ENCODE data around the gene ZNF18. TPM values are rescaled to one million over a fixed set of nuclear protein-coding genes. Genes with fewer than 3 reads are reported as not detected.

The ZNF18 gene
- 10.3 and 11.7 TPM in 2 replicates for total RNA-seq (2012; rRNA removed)
- 4.4 and 4.5 TPM in 2 replicates for polyA plus RNA-seq (2012; rRNA removed)
- polyA plus RNA-seq (2012; cell fraction: cytosol; rRNA removed), result 1.5 and 1.7 TPM in 2 replicates
- 3.7 and 11.7 TPM in 2 replicates for polyA plus RNA-seq (2012; cell fraction: nucleus; rRNA removed; ENCODE audit: low replicate concordance)
- percentile 70 among the genes with signal in this experiment for Bru-seq, nascent RNA
- percentile 73 among the genes with signal in this experiment for BruChase-seq, experiment 1, labeled RNA remaining after a 6-hour chase
- percentile 72 among the genes with signal in this experiment for BruChase-seq, experiment 2, labeled RNA remaining after a 2-hour chase
- long read RNA-seq, partial matches to known transcripts, result 4 of 18 reads
- long read RNA-seq, other reads (novel, unspliced or antisense), result 8 of 18 reads

- ChIA-PET POLR2A (ENCODE audit: unreplicated experiment) (interaction anchor here (0.5 to 1.5 kb wide), 6 partner anchors 10 to 1301 kb away, joined by 3 to 12 read pairs (median 3); no protein-coding TSS in a partner anchor), CTCF (interaction anchor here (0.6 to 1.5 kb wide), 3 partner anchors 10 to 1155 kb away, joined by 3 to 6 read pairs (median 5); no protein-coding TSS in a partner anchor)
- DNase-seq (peak; percentile 90), ATAC-seq (ENCODE audit: low read depth) (peak; percentile 99)
- Histone ChIP-seq H3K9me1 (ENCODE audit: insufficient read depth, low read length) (0 out of 2 replicates have a peak, but pooled peaks cover 5% of the 10 kb centered on the region), H3K56ac (ENCODE audit: extremely low read depth, insufficient read depth, low read length) (peak within 1 kb of the TSS; percentile 90), H2BK15ac (ENCODE audit: low read depth, low read length) (peak within 1 kb of the TSS; percentile 37; the same call in 1 of the 3 replicates), H2BK120ac (ENCODE audit: low read depth, low read length) (peak within 1 kb of the TSS; percentile 60; the same call in 1 of the 2 replicates), H4K20me1 (ENCODE audit: insufficient read depth, low read length) (no peaks in the 10 kb centered on the region), H3K27ac (ENCODE audit: insufficient read depth, low read length) (peak within 1 kb of the TSS; percentile 80), H3K4me3 (ENCODE audit: insufficient read depth, low read depth, low read length) (peak within 1 kb of the TSS; percentile 57), H2AK5ac (ENCODE audit: low read depth, low read length) (peak within 1 kb of the TSS; percentile 46), H4K8ac (ENCODE audit: low read depth in 2 of 2, low read length in 2 of 2) (peak within 1 kb of the TSS; percentile 97 to 99), H2AK9ac (replicated peaks; ENCODE audit: low read depth, low read length, poor library complexity) (peak within 1 kb of the TSS; percentile 91), H2AFZ (replicated peaks; ENCODE audit: low read length, poor library complexity) (peak within 1 kb of the TSS; percentile 97), H4K91ac (ENCODE audit: insufficient read depth, low read depth, low read length) (peak within 1 kb of the TSS; percentile 89), H3K79me1 (ENCODE audit: low read depth in 1 of 2, low read length in 2 of 2) (peaks cover 0 to 7% of the 10 kb centered on the region in 2 experiments; a peak in 3 of 4 replicates), H4K5ac (ENCODE audit: low read depth, low read length) (peak within 1 kb of the TSS; percentile 89), H2BK20ac (ENCODE audit: low read depth, low read length) (peak within 1 kb of the TSS; percentile 67; the same call in 1 of the 2 replicates), H3K18ac (ENCODE audit: low read depth, low read length) (peak within 1 kb of the TSS; percentile 81), H3K4ac (ENCODE audit: low read depth, low read length) (peak within 1 kb of the TSS; percentile 98), H3K9me3 (ENCODE audit: control insufficient read depth, insufficient read depth, low read length) (no peaks in the 10 kb centered on the region), H3K14ac (replicated peaks; ENCODE audit: low read depth, low read length) (peak within 1 kb of the TSS; percentile 98), H3K4me1 (ENCODE audit: control insufficient read depth, insufficient read depth, low read length) (no peaks in the 10 kb centered on the region), H3K27me3 (ENCODE audit: control insufficient read depth, insufficient read depth, low read length) (no peaks in the 10 kb centered on the region), H3K4me2 (ENCODE audit: low read depth, low read length) (peak within 1 kb of the TSS; percentile 83), H3K36me3 (ENCODE audit: control insufficient read depth, insufficient read depth, low read length) (peaks cover 2% of the 10 kb centered on the region; the same call in 1 of the 2 replicates), H3K23ac (ENCODE audit: low read depth, low read length) (peak within 1 kb of the TSS; percentile 99), H2BK5ac (ENCODE audit: low read depth, low read length, poor library complexity, severe bottlenecking) (peak within 1 kb of the TSS; percentile 69), H3K9ac (ENCODE audit: low read depth, low read length) (peak within 1 kb of the TSS; percentile 76)
- intact Hi-C loops (cut with micrococcal nuclease) (loop anchor here (5.0 to 10.0 kb wide), 2 partner anchors 1005 to 1273 kb away; no protein-coding TSS in a partner anchor), dilution Hi-C loops (cut with HindIII; ENCODE audit: low sequenced_read_pairs, unreplicated experiment) (no loop called here), in situ Hi-C loops (cut with MboI; ENCODE audit: low sequenced_read_pairs) (loop anchor here (10.0 to 25.0 kb wide), 3 partner anchors 1007 to 1335 kb away; partner anchors contain the start of genes MYH3 and TMEM220)
- WGBS, 2 experiments (ENCODE audit: extremely low coverage in 2 of 2, insufficient read length in 1 of 2), result 3% methylated on average over 33 of the region's 74 CpGs; no CpG with 5 or more reads in 1 of the 2 experiments
- BruUV-seq (replicated peaks), result no TSS peak
- TF ChIP-seq NFE2L2 (IDR thresholded peaks at IDR 0.05; ENCODE audit: low read depth, low read length) (no peak), ELK1 (IDR thresholded peaks at IDR 0.05; ENCODE audit: borderline replicate concordance, low read depth, low read length) (no peak), USF2 (IDR thresholded peaks at IDR 0.05; ENCODE audit: low read depth, low read length) (no peak), RFX5 (IDR thresholded peaks at IDR 0.05; ENCODE audit: low read depth, low read length) (no peak), RCOR1 (IDR thresholded peaks at IDR 0.05; ENCODE audit: insufficient replicate concordance, low read length) (no peak), FOS (IDR thresholded peaks at IDR 0.05; ENCODE audit: low read depth, low read length) (no peak), RAD21 (IDR thresholded peaks at IDR 0.05; ENCODE audit: low read length) (no peak), CHD1 (IDR thresholded peaks at IDR 0.05; ENCODE audit: low read depth, low read length) (no peak), MAFK (IDR thresholded peaks at IDR 0.05; ENCODE audit: low read depth, low read length) (no peak), SMC3 (IDR thresholded peaks at IDR 0.05; ENCODE audit: low read depth, low read length) (no peak), MAZ (IDR thresholded peaks at IDR 0.05; ENCODE audit: borderline replicate concordance, low read depth, low read length) (peak; percentile 57; the same call in 1 of the 2 replicates)
These were observed at the start of gene ZNF18 for GRCh38 chr17:11997147-11997971. Gene ZNF18 (minus strand): TSS chr17:11997475. CDS start chr17:11992829, 4,646 bp downstream.

Measured in IMR-90 (cell line).